Measurements from ENCODE around the gene SLC38A10.

DNA sequence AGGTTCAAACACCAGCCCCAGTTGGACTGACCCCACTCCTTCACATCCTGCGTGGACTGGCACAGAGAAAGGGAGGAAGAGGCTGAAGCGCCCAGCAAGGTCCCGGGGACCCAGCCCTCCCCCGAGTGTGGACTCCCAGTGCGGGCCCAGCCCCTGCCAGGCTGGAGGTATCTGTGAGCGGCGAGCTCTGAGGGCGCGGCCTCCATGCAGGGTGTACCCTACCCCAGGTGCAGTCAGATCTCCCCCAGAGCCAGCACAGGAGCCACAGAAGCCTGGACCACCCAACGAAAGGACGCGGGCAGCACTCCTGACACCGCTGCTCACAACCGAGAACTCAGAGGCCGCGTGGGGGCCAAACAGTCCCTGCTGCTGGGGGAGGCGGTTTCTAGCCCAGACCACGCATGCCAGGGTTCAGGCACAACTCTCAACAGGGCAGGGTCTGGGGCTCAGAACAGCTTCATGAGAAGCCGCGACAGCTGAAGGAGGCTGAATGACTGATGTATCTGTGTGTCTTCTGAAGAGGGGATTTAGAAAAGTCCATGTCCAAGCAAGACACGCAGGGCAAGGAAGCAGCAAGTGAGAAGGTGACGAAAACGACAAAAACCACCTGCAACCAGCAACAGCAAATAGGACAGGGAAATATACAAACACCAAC, 8.5 kb downstream of the SLC38A10 start:
- TF ChIP-seq BHLHE40 (IDR thresholded peaks at IDR 0.05; ENCODE audit: borderline replicate concordance in 1 of 2, low read depth in 2 of 2, low read length in 1 of 2), result no peak
- TF ChIP-seq HDAC6 (IDR thresholded peaks at IDR 0.05; ENCODE audit: unreplicated experiment), result no peak
- TF ChIP-seq EP300 (IDR thresholded peaks at IDR 0.05; ENCODE audit: borderline replicate concordance in 1 of 2, control insufficient read depth in 1 of 2, low read depth in 2 of 2, low read length in 2 of 2), result no peak
- TF ChIP-seq RAD21 (IDR thresholded peaks at IDR 0.05; ENCODE audit: insufficient read depth, low read depth, low read length), result no peak
- TF ChIP-seq POLR2A (IDR thresholded peaks at IDR 0.05; ENCODE audit: low read depth, low read length), result no peak
- TF ChIP-seq SUZ12 (IDR thresholded peaks at IDR 0.05; ENCODE audit: unreplicated experiment), result no peak
- TF ChIP-seq TAF1 (IDR thresholded peaks at IDR 0.05; ENCODE audit: borderline replicate concordance, low read depth, low read length), result no peak
- TF ChIP-seq, protein P1, sequence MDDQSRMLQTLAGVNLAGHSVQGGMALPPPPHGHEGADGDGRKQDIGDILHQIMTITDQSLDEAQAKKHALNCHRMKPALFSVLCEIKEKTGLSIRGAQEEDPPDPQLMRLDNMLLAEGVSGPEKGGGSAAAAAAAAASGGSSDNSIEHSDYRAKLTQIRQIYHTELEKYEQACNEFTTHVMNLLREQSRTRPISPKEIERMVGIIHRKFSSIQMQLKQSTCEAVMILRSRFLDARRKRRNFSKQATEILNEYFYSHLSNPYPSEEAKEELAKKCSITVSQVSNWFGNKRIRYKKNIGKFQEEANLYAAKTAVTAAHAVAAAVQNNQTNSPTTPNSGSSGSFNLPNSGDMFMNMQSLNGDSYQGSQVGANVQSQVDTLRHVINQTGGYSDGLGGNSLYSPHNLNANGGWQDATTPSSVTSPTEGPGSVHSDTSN (IDR thresholded peaks at IDR 0.05; ENCODE audit: insufficient replicate concordance, low read depth, low read length), result no peak
- TF ChIP-seq, protein P2, sequence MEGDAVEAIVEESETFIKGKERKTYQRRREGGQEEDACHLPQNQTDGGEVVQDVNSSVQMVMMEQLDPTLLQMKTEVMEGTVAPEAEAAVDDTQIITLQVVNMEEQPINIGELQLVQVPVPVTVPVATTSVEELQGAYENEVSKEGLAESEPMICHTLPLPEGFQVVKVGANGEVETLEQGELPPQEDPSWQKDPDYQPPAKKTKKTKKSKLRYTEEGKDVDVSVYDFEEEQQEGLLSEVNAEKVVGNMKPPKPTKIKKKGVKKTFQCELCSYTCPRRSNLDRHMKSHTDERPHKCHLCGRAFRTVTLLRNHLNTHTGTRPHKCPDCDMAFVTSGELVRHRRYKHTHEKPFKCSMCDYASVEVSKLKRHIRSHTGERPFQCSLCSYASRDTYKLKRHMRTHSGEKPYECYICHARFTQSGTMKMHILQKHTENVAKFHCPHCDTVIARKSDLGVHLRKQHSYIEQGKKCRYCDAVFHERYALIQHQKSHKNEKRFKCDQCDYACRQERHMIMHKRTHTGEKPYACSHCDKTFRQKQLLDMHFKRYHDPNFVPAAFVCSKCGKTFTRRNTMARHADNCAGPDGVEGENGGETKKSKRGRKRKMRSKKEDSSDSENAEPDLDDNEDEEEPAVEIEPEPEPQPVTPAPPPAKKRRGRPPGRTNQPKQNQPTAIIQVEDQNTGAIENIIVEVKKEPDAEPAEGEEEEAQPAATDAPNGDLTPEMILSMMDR (IDR thresholded peaks at IDR 0.05 in 2 of 3, conservative IDR thresholded peaks at IDR 0.05 in 1 of 3; ENCODE audit: control insufficient read depth in 2 of 3, extremely low read depth in 1 of 3, insufficient read depth in 1 of 3, low read depth in 3 of 3, low read length in 3 of 3), result no peak
- no peak for TF ChIP-seq CREB1 (IDR thresholded peaks at IDR 0.05; ENCODE audit: low read depth)
- TF ChIP-seq MAX (IDR thresholded peaks at IDR 0.05; ENCODE audit: low read depth, low read length), result no peak
- TF ChIP-seq MEF2A (IDR thresholded peaks at IDR 0.05; ENCODE audit: insufficient read depth, low read depth, low read length), result no peak
